ENCODE results near the gene TINCR.

Gene TINCR

GRCh38 chr19:5564930-5565329, 2.8 kb downstream of the TINCR start:
- Histone ChIP-seq H3K27me3 (ENCODE audit: insufficient read depth, poor library complexity, severe bottlenecking) (no peaks in the 10 kb centered on the region), H3K27ac (replicated peaks) (no peak overlapping the region), H3K4me3 (replicated peaks; ENCODE audit: insufficient read depth, low read length) (no peak overlapping the region)
- no peak for DNase-seq (ENCODE audit: low read depth in 1 of 2, low spot score in 1 of 2)
- TF ChIP-seq POLR2AphosphoS5 (IDR thresholded peaks at IDR 0.05; ENCODE audit: low read depth) (no peak), CTCF (IDR thresholded peaks at IDR 0.05; ENCODE audit: insufficient read depth, low read length) (no peak), SPI1 (IDR thresholded peaks at IDR 0.05; ENCODE audit: borderline replicate concordance, low read depth) (no peak), REST (IDR thresholded peaks at IDR 0.05; ENCODE audit: insufficient replicate concordance, low read depth) (no peak), GABPA (IDR thresholded peaks at IDR 0.05; ENCODE audit: low read depth) (no peak)

- no peak overlapping the region for H3K27ac ChIP-seq (replicated peaks)
- DNase-seq (ENCODE audit: low read depth in 1 of 2, low spot score in 1 of 2), result peak in 1 of 2 experiments; percentile 51
- H3K4me3 ChIP-seq (replicated peaks; ENCODE audit: insufficient read depth, low read length), result no peak overlapping the region
- no peak for TF ChIP-seq GABPA (IDR thresholded peaks at IDR 0.05; ENCODE audit: low read depth)
- H3K27me3 ChIP-seq (ENCODE audit: insufficient read depth, poor library complexity, severe bottlenecking), result no peaks in the 10 kb centered on the region
Observed at GRCh38 chr19:5563935-5564612, 3.7 kb downstream of the TINCR start.

GRCh38 chr19:5563008-5563431, 4.7 kb downstream of the TINCR start:
- H3K4me3 ChIP-seq (replicated peaks; ENCODE audit: insufficient read depth, low read length), result no peak overlapping the region
- TF ChIP-seq REST (IDR thresholded peaks at IDR 0.05; ENCODE audit: insufficient replicate concordance, low read depth), result no peak
- no peak for DNase-seq (ENCODE audit: low read depth in 1 of 2, low spot score in 1 of 2)
- no peak overlapping the region for H3K27ac ChIP-seq (replicated peaks)
- H3K27me3 ChIP-seq (ENCODE audit: insufficient read depth, poor library complexity, severe bottlenecking), result no peaks in the 10 kb centered on the region

GRCh38 chr19:5562280-5562679, 5.5 kb downstream of the TINCR start:
- H3K4me3 ChIP-seq (replicated peaks; ENCODE audit: insufficient read depth, low read length), result no peak overlapping the region
- TF ChIP-seq CTCF (IDR thresholded peaks at IDR 0.05; ENCODE audit: insufficient read depth, low read length), result no peak
- TF ChIP-seq SPI1 (IDR thresholded peaks at IDR 0.05; ENCODE audit: borderline replicate concordance, low read depth), result no peak
- no peak for TF ChIP-seq REST (IDR thresholded peaks at IDR 0.05; ENCODE audit: insufficient replicate concordance, low read depth)
- TF ChIP-seq POLR2AphosphoS5 (IDR thresholded peaks at IDR 0.05; ENCODE audit: low read depth), result no peak
- no peak for TF ChIP-seq GABPA (IDR thresholded peaks at IDR 0.05; ENCODE audit: low read depth)
- H3K27ac ChIP-seq (replicated peaks), result no peak overlapping the region
- H3K27me3 ChIP-seq (ENCODE audit: insufficient read depth, poor library complexity, severe bottlenecking), result no peaks in the 10 kb centered on the region
- no peak for DNase-seq (ENCODE audit: low read depth in 1 of 2, low spot score in 1 of 2)

Measured in HL-60 (cell line).